ENCODE data around the gene SMIM44. TPM values are rescaled to one million over a fixed set of nuclear protein-coding genes. Genes with fewer than 3 reads are reported as not detected.
"Not testable (repeated sequence)": the region's sequence is repeated elsewhere in the genome, so short reads cannot be mapped to it uniquely, and the experiment has no call there.

Gene SMIM44
- total RNA-seq, 1 donor from 2014 or later = not detected

- no peak for DNase-seq (ENCODE audit: low read depth, low spot score)
These were observed 35.0 kb upstream of the SMIM44 start for GRCh38 chr19:3518255-3518654.

DNA sequence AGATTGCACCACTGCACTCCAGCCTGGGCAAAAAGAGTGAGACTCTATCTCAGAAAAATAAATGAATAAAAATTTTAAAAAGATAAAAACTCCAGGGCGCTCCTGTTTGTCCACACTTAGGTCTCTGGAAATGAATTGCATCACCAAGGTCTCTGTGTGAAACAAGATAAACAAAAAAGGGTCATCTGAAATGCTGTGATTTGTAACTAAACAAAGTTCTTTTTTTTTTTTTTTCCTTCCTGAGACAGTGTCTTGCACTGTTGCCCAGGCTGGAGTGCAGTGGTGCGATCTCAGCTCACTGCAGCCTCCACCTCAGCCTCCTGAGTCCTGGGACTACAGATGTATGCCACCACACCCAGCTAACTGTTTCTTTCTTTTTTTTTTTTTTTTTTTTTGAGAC is 34.4 kb upstream of the SMIM44 start:
- no peak for DNase-seq (ENCODE audit: low read depth, low spot score)

DNA sequence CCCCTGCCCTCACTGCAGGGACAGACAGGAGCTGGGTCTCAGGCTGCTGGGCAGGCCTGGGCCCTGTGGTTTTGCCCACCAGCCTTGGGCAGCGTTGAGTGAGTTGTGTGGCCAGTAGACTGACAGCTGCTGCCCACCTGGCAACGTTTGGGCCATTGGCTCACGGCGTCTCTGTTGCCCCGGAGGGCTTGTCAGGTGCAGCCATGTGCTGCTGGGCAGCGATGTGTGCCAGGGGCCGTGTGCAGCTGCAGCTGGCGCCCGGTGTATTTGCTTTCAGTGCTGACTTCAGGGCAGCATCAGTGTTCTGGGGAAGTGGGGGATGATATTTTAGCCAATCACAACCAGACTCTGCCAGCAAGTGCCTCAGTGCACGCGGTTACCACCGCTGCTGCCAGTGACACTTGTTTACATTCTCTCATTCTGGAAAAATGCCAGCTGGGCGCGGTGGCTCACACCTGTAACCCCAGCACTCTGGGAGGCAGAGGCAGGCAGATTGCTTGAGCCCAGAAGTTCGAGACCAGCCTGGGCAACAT is 33.5 kb upstream of the SMIM44 start:
- no peak for DNase-seq (ENCODE audit: low read depth, low spot score)

DNA sequence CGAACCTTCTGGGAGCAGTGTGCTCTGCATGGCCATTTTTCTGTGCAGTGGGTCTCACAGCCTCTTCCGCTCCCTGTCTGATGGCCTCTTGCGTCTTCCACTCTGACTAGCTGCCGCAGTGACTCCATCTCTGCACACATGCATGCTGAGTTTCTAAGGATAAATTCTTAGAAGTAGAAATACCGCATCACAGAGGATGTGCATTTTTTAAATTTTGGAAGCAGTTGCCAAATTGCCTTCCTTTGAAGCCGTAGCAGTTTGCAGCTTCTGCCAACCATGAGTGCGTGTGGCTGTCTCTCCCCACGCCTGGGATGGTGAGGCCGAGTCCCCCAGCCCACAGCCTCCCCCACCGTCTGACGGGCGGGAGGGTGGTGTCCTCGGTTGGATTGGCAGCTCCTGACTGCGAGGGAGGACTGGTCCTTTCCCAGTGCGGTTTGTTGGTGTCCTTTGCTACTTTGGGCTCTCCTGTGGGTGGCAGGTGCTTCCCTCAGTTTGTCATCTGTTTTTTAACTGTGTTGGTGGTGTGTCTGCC is 32.7 kb upstream of the SMIM44 start:
- DNase-seq (ENCODE audit: low read depth, low spot score) = no peak

DNA sequence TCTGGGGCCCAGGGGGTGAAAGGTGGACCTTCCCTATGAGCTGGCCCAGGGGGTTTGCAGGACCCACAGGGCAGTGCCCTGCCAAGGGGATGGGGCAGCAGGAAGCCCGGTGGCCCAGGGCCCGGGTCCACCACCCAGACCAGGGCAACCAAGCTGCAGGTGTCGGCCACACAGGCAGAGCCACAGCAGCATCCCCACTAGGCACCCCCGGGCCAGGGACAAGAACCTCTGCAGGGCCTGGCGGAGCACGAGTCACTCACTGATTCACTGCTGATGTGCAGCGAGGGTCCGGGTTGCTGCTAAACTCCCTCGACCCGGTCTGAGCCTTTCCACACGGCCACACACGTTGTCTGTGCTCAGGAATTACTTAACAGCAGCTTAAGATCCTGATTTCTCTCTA is 31.7 kb upstream of the SMIM44 start:
- DNase-seq (ENCODE audit: low read depth, low spot score) = no peak

DNA sequence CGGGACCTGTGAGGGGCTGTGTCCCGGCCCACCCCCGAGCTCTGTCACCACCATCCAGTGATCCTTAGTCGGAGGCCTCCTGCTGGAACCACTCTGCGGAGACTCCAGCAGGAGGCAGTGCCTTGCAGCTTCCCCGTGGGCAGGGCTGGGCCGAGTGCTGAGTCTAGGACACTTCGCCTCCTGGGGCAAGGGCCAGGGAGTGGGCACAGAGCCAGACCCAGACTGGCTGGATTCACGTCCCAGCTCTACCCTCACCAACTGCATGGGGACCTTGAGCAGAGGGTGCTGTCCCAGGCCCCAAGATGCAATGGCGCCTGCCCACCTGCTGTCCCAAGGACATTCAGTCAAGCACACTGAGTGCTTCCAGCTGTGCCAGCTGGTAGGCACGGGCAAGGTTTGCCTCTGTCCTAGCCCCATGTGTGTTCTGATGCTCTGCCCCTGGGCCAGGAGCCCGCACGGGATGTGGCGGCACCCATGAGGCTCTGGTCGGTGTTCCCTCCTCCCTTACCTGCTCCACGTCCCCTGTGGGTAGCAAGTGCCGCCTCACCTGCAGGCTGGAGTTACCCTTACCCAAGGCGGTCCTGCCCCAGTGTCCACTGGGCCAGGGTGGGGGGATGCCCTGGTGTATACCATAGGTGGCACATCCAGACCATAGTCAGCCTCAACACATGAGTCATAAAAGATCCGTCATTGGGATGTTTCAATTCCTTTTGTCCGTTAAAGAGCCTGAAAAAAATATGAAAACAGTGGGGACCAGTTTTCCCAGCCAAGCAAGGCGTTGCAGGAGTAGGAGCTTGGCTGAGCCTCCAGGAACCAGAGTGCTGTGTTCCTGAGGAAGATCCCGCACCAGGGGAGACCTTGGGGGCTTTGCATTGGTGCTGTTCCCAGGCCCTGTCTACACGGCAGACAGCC is 30.2 kb upstream of the SMIM44 start:
- no peak for DNase-seq (ENCODE audit: low read depth, low spot score)

DNA sequence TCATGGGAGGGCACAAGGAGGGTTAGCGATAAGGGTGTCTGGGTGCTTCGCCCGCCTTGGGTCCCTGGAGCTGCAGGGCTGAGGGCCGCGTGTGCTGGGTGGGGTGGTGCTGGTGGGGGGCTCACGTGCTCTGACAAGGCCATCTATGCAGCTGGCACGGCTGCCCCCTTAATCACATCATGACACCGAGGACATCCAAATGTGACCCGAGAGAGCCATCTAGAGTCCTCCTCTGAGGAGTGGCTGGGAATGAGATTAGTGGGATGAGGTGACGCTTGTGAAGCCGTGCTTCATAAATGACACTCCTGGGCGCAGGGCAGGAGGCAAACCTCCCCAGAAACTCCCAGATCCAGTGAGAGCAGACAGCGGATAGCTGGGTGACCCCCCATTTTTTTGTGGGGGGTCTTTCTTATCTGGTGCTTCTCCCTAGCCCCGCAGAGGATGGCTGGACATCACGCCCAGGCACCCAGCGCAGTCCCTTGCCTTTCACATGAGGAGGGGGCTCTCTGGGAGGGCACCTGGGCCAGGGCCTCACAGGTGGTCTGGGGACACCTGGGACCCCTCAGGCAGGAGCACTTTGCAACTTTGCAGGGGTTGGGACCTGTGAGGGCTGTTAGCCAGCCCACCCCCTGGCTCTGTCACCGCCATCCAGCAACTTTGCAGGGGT is 29.5 kb upstream of the SMIM44 start:
- DNase-seq (ENCODE audit: low read depth, low spot score) = no peak

DNA sequence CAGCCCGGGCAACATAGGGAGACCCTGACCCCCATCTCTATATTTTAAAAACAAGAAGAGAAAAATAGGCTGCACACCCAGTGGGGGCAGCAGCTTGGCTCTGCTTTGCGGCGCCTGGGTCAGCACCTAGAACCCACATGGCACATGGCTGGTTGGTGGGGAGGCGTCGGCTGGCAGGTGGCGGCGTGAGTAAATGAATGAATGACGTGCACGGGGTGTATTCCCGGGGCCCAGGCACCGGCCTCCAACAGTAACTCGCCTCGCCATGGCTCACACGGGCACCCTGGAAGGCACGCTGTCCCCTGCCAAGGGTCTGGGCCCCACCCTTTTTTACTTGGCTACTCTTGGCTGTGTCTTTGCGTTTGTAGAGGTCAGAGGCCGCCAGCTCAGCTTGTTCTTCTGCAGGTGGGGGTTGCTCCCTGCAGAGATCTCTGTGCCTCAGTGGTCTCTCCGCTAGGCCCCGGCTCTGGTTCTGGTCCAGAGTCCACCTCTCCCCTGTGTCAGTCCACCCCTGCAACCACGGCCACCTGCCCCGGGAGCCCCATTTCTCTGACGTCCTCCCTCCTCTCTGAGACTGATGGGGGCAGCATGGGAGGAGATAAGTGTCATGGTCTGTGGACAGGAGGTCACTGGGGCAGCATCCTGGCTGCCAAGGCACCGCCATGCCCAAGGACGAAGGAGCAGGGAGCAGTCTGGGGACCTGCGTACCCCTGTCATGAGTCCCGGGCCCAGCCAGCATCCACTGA is 28.4 kb upstream of the SMIM44 start:
- DNase-seq (ENCODE audit: low read depth, low spot score) = no peak

- DNase-seq (ENCODE audit: low read depth, low spot score) = no peak
These were observed 27.5 kb upstream of the SMIM44 start for GRCh38 chr19:3510727-3511126.

GRCh38 chr19:3509566-3509989 is 26.3 kb upstream of the SMIM44 start:
- no peak for DNase-seq (ENCODE audit: low read depth, low spot score)

- no peak for DNase-seq (ENCODE audit: low read depth, low spot score)
These were observed 25.7 kb upstream of the SMIM44 start for GRCh38 chr19:3508771-3509535.

GRCh38 chr19:3508121-3508661 is 24.9 kb upstream of the SMIM44 start:
- not testable (repeated sequence) for DNase-seq (ENCODE audit: low read depth, low spot score)

DNA sequence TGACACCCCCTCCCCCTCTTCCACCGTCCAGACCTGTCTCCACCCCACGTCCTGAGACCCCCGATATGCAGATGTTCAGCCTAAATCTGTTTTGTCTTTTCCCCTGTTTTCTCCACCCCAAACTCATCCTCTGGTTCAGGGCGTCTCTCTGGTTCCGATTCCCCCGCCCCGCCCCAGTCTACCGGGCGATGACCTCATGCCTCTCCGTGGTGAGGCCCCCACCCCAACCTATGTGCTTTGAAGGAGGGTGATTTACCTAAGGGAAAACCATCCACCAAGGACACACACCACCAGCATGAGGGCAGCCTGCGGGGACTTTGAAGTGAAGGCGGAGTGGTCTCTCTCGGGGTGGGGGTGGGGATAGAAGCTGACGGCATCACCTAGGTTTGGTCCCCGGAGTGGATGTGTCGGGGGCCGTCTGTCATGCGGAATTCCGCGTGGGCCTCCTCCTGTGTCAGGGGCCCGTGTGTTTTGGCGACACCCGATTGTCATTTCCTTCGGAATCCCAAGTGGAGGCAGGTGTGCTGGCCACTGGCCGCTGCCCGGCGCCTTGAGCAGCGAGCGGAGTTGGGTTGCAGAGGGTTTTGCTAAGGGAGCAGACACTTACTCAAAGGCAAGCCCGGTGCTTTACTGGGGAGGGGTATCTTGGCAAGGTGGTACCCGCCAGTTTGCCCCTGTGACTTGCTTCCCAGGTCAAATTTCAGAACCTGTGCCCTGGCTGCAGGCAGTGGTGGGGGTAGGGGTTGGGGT is 24.3 kb upstream of the SMIM44 start:
- DNase-seq (ENCODE audit: low read depth, low spot score) = no peak

- no peak for DNase-seq (ENCODE audit: low read depth, low spot score)
These were observed 23.4 kb upstream of the SMIM44 start for GRCh38 chr19:3506384-3507340.

DNA sequence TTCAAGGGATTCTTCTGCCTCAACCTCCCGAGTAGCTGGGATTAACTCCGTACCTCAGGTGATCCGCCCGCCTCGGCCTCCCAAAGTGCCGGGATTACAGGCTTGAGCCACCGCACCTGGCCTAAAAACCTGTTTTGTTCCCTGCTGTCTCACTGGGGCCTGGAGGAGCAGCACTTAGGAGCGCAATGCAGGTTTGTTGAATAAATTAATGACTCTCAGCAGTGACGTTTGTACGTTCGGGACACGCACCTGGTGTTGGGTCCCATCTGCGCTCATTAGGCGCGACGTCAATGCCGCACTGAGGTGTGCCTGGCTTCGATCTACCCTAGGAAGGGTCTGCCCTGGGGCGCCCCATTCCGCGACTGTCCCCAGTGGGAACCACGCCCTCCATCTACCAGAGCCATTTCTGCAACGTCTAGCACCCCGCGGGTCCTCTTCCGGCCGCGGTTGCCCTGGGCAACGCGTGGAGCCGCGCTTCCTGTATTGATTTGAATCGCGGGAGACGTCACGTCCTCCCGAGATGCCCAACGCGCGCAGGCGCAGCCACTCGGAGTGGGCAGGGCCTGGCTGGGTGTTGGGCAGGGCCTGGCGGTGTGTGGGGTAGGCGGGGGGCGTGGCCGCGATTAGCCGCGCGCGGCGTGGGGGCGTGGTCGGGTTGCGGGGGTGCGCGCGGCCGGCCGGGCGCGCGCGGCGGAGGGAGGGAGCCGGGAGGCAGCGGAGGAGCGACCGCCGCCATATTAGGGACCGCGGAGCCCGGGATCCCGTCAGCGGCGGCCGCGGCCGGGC is 22.6 kb upstream of the SMIM44 start, which contains the start of gene FZR1:
Gene FZR1, plus strand, starts transcription at position 714 of the 786 bp plus-strand sequence. CDS start 16,679 bp downstream, outside the sequence.
- DNase-seq (ENCODE audit: low read depth, low spot score) = peak; percentile 90

DNA sequence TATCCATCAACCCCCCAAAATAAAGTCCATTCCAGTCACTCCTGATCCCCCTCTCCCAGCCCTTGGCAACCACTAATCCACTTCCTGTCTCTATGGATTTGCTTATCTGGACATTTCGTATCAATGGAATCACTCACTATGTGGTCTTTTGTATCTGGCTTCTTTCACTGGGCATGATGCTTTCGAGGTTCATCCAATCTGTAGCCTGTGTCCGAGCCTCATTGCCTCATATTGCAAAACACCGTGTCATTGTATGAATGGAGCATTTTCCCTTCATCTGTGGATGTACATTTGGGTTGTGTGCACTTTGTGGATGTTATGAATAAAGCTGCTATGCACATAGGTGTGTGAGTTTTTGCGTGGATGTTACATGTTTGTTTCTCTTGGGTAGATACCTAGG is 21.5 kb upstream of the SMIM44 start:
- no peak for DNase-seq (ENCODE audit: low read depth, low spot score)

DNA sequence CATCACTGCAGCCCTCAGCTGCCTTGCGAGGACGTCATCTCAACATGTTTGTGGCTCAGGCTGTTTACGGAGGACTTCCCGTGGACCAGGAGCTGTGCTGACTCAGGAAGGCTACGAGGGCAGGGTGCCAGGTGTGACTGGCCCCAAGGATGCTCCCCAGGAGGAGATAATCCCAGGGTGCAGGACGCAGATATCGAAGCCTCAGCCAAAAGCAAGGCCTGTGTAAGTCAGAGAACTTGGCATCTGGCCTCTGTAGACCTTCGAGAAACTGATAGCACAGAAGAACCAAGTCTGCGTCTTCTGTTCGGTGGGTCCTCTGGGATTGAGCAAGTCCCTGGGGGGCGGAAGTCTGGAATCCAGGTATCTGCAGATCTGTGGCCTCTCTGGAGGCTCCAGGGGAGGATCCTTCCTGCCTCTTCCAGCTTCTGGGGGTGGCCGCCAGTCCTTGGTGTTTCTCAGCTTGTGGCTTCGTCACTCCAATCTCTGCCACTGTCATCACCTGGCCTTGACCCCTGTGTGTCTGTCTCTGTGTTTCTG is 19.9 kb upstream of the SMIM44 start:
- no peak for DNase-seq (ENCODE audit: low read depth, low spot score)
